ENCODE data around the gene PRSS33. TPM values are rescaled to one million over a fixed set of nuclear protein-coding genes. Genes with fewer than 3 reads are reported as not detected.

The PRSS33 gene
- total and polyA plus RNA-seq, 9 of the 15 experiments (the other 6 are each of a cell fraction or from before 2014, with no cell fraction given), result not detected

- Histone ChIP-seq H3K4me1 (replicated peaks in 1 of 2; ENCODE audit: control insufficient read depth in 2 of 2, insufficient read depth in 2 of 2, low read length in 2 of 2) (peaks cover 10 to 13% of the 10 kb centered on the region in 2 experiments; a peak in 3 of 5 replicates), H3K79me2 (ENCODE audit: control insufficient read depth, insufficient read depth, low read length) (peaks cover 89% of the 10 kb centered on the region), H3K9me3 (replicated peaks; ENCODE audit: control insufficient read depth, insufficient read depth, low read depth, low read length) (peaks cover 5% of the 10 kb centered on the region), H3K9ac (ENCODE audit: insufficient read depth in 1 of 2, low read depth in 2 of 2, low read length in 2 of 2) (peak overlapping the region in 1 of 2 experiments; percentile 38; a peak in 1 of 4 replicates), H2AFZ (ENCODE audit: low read depth, low read length) (no peak overlapping the region), H3K36me3 (ENCODE audit: control insufficient read depth, insufficient read depth, low read length) (peaks cover 82% of the 10 kb centered on the region), H3K4me3 (no peak overlapping the region), H3K4me2 (ENCODE audit: insufficient read depth, low read length) (no peak overlapping the region), H3K27me3 (ENCODE audit: control insufficient read depth in 2 of 2, insufficient read depth in 2 of 2, low read length in 2 of 2) (no peaks in the 10 kb centered on the region), H3K9me1 (ENCODE audit: control insufficient read depth, insufficient read depth, low read length) (no peaks in the 10 kb centered on the region), H3K27ac (ENCODE audit: extremely low read depth, low read depth, low read length) (no peak overlapping the region), H4K20me1 (replicated peaks; ENCODE audit: control insufficient read depth, insufficient read depth, low read length) (peaks cover 30% of the 10 kb centered on the region; the same call in 1 of the 2 replicates)
- DNase-seq (ENCODE audit: extremely low read depth in 1 of 4, low spot score in 3 of 4) (no peak), ATAC-seq (no peak), FAIRE-seq (no peak)
- in situ Hi-C loops (cut with MboI), result no loop called here
- ChIA-PET CTCF (ENCODE audit: low intra/inter-chr PET ratio) (no interaction called here), POLR2A (interaction anchor here (0.5 to 2.4 kb wide), 5 partner anchors 11 to 134 kb away, joined by 3 to 15 read pairs (median 4); no protein-coding TSS in a partner anchor)
- intact Hi-C loops (cut with micrococcal nuclease), result no loop called here
- 97% methylated on average over 6 of the region's 30 CpGs for WGBS (ENCODE audit: insufficient coverage, low coverage, missing lambda C conversion rate)
- no TSS peak for BruUV-seq (replicated peaks)
- TF ChIP-seq SIX5 (IDR thresholded peaks at IDR 0.05; ENCODE audit: borderline replicate concordance in 1 of 2, insufficient read depth in 1 of 2, low read depth in 1 of 2, low read length in 2 of 2) (no peak), POLR2A (conservative IDR thresholded peaks at IDR 0.05) (0 out of 2 replicates have a peak, but pooled peaks have one; percentile 29), RBM22 (IDR thresholded peaks at IDR 0.05; ENCODE audit: low read depth, low read length, poor library complexity, severe bottlenecking) (peak; percentile 64), THRB (CRISPR knock-in tag; conservative IDR thresholded peaks at IDR 0.05) (0 out of 2 replicates have a peak, but pooled peaks have one; percentile 22), RBFOX2 (IDR thresholded peaks at IDR 0.05; ENCODE audit: low read depth, low read length) (peak; percentile 75), SUPT5H (IDR thresholded peaks at IDR 0.05) (peak; percentile 42; the same call in 1 of the 2 replicates), ZBTB33 (CRISPR knock-in tag; IDR thresholded peaks at IDR 0.05) (peak; percentile 35; the same call in 1 of the 2 replicates), ZFP30 (CRISPR knock-in tag; IDR thresholded peaks at IDR 0.05; ENCODE audit: borderline replicate concordance) (no peak), PCBP1 (IDR thresholded peaks at IDR 0.05; ENCODE audit: low read depth, low read length, poor library complexity, severe bottlenecking) (peak; percentile 62), PRPF4 (IDR thresholded peaks at IDR 0.05; ENCODE audit: insufficient read depth, low read depth, low read length, poor library complexity, severe bottlenecking) (peak; percentile 76), TSC22D4 (tag; IDR thresholded peaks at IDR 0.05) (no peak), ETS1 (conservative IDR thresholded peaks at IDR 0.05; ENCODE audit: control insufficient read depth, low read depth, low read length) (0 out of 2 replicates have a peak, but pooled peaks have one; percentile 13), CCAR2 (IDR thresholded peaks at IDR 0.05; ENCODE audit: low read depth, low read length) (no peak), POLR2G (IDR thresholded peaks at IDR 0.05; ENCODE audit: low read depth, low read length) (peak; percentile 58)
Measured at GRCh38 chr16:2756288-2757015, 30.9 kb downstream of the PRSS33 start.

All from K562 (cell line).